Heart left ventricle (tissue), 16 donors: Measurements from ENCODE around the gene UBE2Q1. TPM values are rescaled to one million over a fixed set of nuclear protein-coding genes. Genes with fewer than 3 reads are reported as not detected.

Source experiments
- ATAC-seq, 4 donors: fragments of 200-7000 bp; cut with Tn5 transposase; one replicate each; pipeline ENCODE4 v1.9.1; 2020 to 2022; ENCODE audit warnings: moderate library complexity in 4 of 4, mild to moderate bottlenecking in 3 of 4, moderate number of reproducible peaks in 1 of 4
- DNase-seq, 5 donors: peaks; one replicate each; pipeline ENCODE4 v3.0.0-alpha.2; 2020
- H3K27ac ChIP-seq, 12 donors: fragments of 200-600 bp; sonication (generic) in 4 of 12; one replicate each; pipeline versions ENCODE4 v1.5.0 to v1.8.0; 2016 to 2022; ENCODE audit warnings: mild to moderate bottlenecking in 2 of 12
- H3K27me3 ChIP-seq, 9 donors: fragments of 200-600 bp; sonication (generic) in 2 of 9; one replicate each; pipeline versions ENCODE4 v1.5.1 to v1.8.0; 2016 to 2022; ENCODE audit warnings: mild to moderate bottlenecking in 3 of 9
- H3K36me3 ChIP-seq, 9 donors: fragments of 200-600 bp; sonication (generic) in 2 of 9; one replicate each; pipeline versions ENCODE4 v1.5.0 to v1.8.0; 2018 to 2022; ENCODE audit warnings: mild to moderate bottlenecking in 2 of 9
- H3K4me1 ChIP-seq, 12 donors: fragments of 200-600 bp; sonication (generic) in 4 of 12; one replicate each; pipeline versions ENCODE4 v1.5.0 to v1.8.0; 2016 to 2022; ENCODE audit warnings: mild to moderate bottlenecking in 3 of 12
- H3K4me3 ChIP-seq, 12 donors: fragments of 200-600 bp; sonication (generic) in 4 of 12; one replicate each; pipeline versions ENCODE4 v1.5.0 to v1.8.0; 2017 to 2022; ENCODE audit warnings: mild to moderate bottlenecking in 9 of 12, moderate library complexity in 4 of 12
- H3K9me3 ChIP-seq, 12 donors: fragments of 200-600 bp; sonication (generic) in 4 of 12; one replicate each; pipeline versions ENCODE4 v1.5.0 to v1.8.0; 2016 to 2022; ENCODE audit warnings: mild to moderate bottlenecking in 1 of 12
- POLR2A ChIP-seq, 2 donors: fragments of 450-650 bp; IDR thresholded peaks; one replicate each; pipeline ENCODE4 v1.6.1; 2017; ENCODE audit warnings: antibody characterized with exemption in 2 of 2, mild to moderate bottlenecking in 2 of 2, moderate library complexity in 2 of 2
- WGBS, 4 donors: extraction: QIAGEN DNeasy Blood & Tissue Kit in 2 of 4; methylation state at CpG; one replicate each; pipeline versions ENCODE4 v1.1.5 to v1.1.7; 2013 to 2018; 5-methylcytosine and 5-hydroxymethylcytosine counted together
- intact Hi-C, 10 donors: fragments of 100-400 bp; cut with DNase I; formaldehyde crosslinking; loops; one replicate each; pipeline versions ENCODE4 v1.11.1 to v1.14.2; 2022
- polyA plus RNA-seq, 2 donors: library from polyadenylated mRNA; stranded (reverse); fragments of 200-250 nt; gene quantifications; one replicate each; pipeline ENCODE4 v1.2.3, GENCODE V29; 2013
- total RNA-seq, 9 donors: library from RNA; depleted of rRNA in 2 of 9; stranded (reverse); fragments of >200 nt in 2 of 9; fragmentation: NEBNext Ultra II Directional in 3 of 9; extraction: Animal tissue kit (Norgen Biotek cat#: 25700) in 3 of 9; gene quantifications; one replicate each; pipeline versions ENCODE4 v1.1.0 to v1.2.4, GENCODE V29; 2016 to 2023
- TF ChIP-seq, protein P1 (sequence below), 12 donors: fragments of 200-600 bp; sonication (generic) in 4 of 12; IDR thresholded peaks; one replicate each; pipeline versions ENCODE4 v1.5.0 to v1.8.0; 2018 to 2022; ENCODE audit warnings: antibody characterized with exemption in 12 of 12, mild to moderate bottlenecking in 5 of 12
- donor health status: ischemic (EF 13 %, LVEDD 7.1; RV severe dilation, severe dysfunction).
- donor health status: healthy with polysubstance abuse.
- donor health status: DM: no; HTN: yes; CAD: no.
- donor health status: DM: no; HTN: no; CAD: no.
- donor health status: ischemic (EF 25% LVEDD 6.9; RV normal size, moderate dysfunction).
- donor health status: ischemic (EF 25% LVEDD 5.7; RV mildly dilated, moderate dysfunction).
- donor health status: healthy.
- donor health status: DM: yes; HTN: yes; CAD: no.
- donor health status: ischemic (EF 35%, LVEDD 5.7; RV mildly dilated, moderate dysfunction).
- donor health status: nonischemic (EF 11% LVEDD 7.7; RV severe dilation, severe dysfunction).
- donor health status: DM: yes; HTN: yes; CAD: no.
- donor health status: PGD.
- donor health status: ischemic (EF 29% LVEDD 5.4; RV normal size, mild dysfunction).
- donor health status: nonischemic (EF 23%, LVEDD 6.1; RV moderate dilation, normal function).

Gene UBE2Q1
- total and polyA plus RNA-seq, 11 donors, result 22.1 to 79.4 (median 57.2) TPM

DNA sequence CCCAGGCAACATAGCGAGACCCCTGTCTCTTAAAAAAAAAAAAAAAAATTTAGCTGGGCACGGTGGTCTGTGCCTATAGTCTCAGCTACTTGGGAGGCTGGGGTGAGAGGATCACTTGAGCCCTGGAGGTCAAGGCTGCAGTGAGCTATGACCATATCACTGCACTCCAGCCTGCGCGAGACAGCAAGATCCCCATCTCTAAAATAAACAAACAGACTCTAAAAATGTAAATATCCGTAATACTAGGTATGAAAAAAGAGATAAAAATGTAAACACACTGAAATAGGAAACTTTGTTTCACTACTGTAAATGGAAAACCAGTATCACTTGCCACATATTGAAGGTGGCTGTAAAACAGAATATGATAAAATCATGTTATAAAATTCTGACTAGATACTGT, 32.3 kb upstream of the UBE2Q1 start:
- ATAC-seq (no peak), DNase-seq (no peak)
- Histone ChIP-seq H3K27me3 (no peaks in the 10 kb centered on the region), H3K27ac (no peak overlapping the region), H3K4me1 (no peaks in the 10 kb centered on the region), H3K9me3 (no peaks in the 10 kb centered on the region), H3K4me3 (no peak overlapping the region), H3K36me3 (peaks cover 0 to 100% (median 100%) of the 10 kb centered on the region in 9 donors)
- intact Hi-C loops, result no loop called here
- no peak for TF ChIP-seq POLR2A (IDR thresholded peaks at IDR 0.05)
- TF ChIP-seq, protein P1, sequence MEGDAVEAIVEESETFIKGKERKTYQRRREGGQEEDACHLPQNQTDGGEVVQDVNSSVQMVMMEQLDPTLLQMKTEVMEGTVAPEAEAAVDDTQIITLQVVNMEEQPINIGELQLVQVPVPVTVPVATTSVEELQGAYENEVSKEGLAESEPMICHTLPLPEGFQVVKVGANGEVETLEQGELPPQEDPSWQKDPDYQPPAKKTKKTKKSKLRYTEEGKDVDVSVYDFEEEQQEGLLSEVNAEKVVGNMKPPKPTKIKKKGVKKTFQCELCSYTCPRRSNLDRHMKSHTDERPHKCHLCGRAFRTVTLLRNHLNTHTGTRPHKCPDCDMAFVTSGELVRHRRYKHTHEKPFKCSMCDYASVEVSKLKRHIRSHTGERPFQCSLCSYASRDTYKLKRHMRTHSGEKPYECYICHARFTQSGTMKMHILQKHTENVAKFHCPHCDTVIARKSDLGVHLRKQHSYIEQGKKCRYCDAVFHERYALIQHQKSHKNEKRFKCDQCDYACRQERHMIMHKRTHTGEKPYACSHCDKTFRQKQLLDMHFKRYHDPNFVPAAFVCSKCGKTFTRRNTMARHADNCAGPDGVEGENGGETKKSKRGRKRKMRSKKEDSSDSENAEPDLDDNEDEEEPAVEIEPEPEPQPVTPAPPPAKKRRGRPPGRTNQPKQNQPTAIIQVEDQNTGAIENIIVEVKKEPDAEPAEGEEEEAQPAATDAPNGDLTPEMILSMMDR (IDR thresholded peaks at IDR 0.05), result no peak
- WGBS, 4 donors, result 86 to 92% (median 88%) methylated on average over 5 of the region's 5 CpGs

DNA sequence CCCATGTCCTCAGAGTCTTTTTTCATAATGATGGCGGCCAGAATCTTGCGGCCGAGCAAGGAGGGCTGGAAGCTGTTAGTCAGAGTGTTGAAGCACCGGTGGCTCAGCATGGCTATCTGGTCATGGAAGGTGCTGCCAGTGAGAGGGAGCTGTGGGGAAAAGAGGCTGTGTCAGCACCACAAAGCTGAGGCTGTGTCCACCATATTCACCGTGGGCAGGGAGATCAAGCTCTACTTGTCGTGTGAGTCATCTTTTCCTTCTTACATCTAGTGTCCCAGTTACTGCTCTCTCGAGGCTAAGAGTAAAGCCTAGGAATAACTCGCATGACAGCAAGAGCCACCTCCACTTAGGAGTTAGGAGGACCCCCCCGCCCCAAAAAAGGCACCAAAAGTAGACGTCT, 31.3 kb upstream of the UBE2Q1 start:
- WGBS, 4 donors, result 72 to 86% (median 79%) methylated on average over 9 to 10 of the region's 10 CpGs
- Histone ChIP-seq H3K4me3 (no peak overlapping the region), H3K4me1 (no peaks in the 10 kb centered on the region), H3K9me3 (no peaks in the 10 kb centered on the region), H3K27ac (no peak overlapping the region), H3K27me3 (no peaks in the 10 kb centered on the region), H3K36me3 (peaks cover 0 to 100% (median 100%) of the 10 kb centered on the region in 9 donors)
- DNase-seq (no peak), ATAC-seq (no peak)
- intact Hi-C loops, result no loop called here
- no peak for TF ChIP-seq POLR2A (IDR thresholded peaks at IDR 0.05)
- TF ChIP-seq, protein P1 (IDR thresholded peaks at IDR 0.05), result no peak

DNA sequence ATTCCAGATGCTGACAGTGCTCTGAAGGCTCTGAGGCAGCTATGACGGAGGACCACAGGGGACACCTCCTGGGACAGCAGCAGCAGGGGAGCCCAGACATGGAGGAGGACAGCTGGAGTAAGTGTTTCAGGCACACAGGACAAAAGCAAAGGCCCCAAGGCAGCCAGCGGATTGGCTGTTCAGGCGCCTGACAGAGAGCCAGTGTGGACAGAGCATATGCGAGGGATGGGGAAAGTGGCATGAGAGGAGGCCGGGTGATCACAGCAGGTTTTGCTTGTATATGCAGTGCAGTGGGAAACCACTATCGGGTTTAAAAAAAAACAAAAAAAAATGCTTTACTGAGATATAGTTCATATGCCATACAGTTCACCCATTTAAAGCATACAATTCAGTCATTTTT, 28.2 kb upstream of the UBE2Q1 start:
- H3K9me3 ChIP-seq, result no peaks in the 10 kb centered on the region
- intact Hi-C loops, result no loop called here
- no peaks in the 10 kb centered on the region for H3K27me3 ChIP-seq
- H3K27ac ChIP-seq, result no peak overlapping the region
- 92 to 94% (median 93%) methylated on average over 6 of the region's 6 CpGs for WGBS, 4 donors
- ATAC-seq (no peak), DNase-seq (no peak)
- TF ChIP-seq, protein P1 (IDR thresholded peaks at IDR 0.05), result no peak
- no peak for TF ChIP-seq POLR2A (IDR thresholded peaks at IDR 0.05)
- no peak overlapping the region for H3K4me3 ChIP-seq
- peaks cover 0 to 12% (median 0%) of the 10 kb centered on the region in 12 donors for H3K4me1 ChIP-seq
- H3K36me3 ChIP-seq, result peaks cover 0 to 100% (median 100%) of the 10 kb centered on the region in 9 donors

DNA sequence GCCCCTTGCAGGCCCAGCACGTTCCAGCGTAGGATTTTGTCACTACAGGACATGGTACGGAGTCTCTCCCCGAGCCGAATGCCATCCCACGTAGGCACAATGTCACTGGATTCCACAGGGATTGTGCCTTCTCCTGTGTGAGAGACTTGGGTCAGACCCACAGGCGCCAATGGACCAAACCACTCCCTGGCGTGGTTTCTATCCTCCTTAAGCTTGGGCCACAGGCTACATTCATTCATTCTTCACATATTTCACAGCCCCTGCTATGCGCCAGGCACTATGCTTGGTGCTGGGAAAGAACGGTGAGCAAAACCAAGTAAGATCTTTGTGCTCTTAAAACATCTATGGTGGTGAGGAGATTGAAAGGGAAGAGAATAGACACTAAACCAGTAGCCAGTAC, 27.8 kb upstream of the UBE2Q1 start:
- intact Hi-C loops, result no loop called here
- Histone ChIP-seq H3K4me1 (peaks cover 0 to 12% (median 0%) of the 10 kb centered on the region in 12 donors), H3K27me3 (no peaks in the 10 kb centered on the region), H3K9me3 (no peaks in the 10 kb centered on the region), H3K27ac (no peak overlapping the region), H3K36me3 (peaks cover 0 to 100% (median 99%) of the 10 kb centered on the region in 9 donors), H3K4me3 (no peak overlapping the region)
- DNase-seq (no peak), ATAC-seq (no peak)
- WGBS, 4 donors, result 78 to 86% (median 84%) methylated on average over 10 of the region's 10 CpGs
- TF ChIP-seq POLR2A (IDR thresholded peaks at IDR 0.05), result no peak
- TF ChIP-seq, protein P1 (IDR thresholded peaks at IDR 0.05), result no peak
